Effector memory CD4-positive, alpha-beta T cell (primary cell): Measurements from ENCODE around the gene KATNIP.

ENCODE experiments used
- DNase-seq, 3 donors: peaks; one replicate each; pipeline ENCODE4 v3.0.0-alpha.2; 2020
- H3K27ac ChIP-seq: 2 replicates; pipeline ENCODE4 v1.7.0; 2013; ENCODE audit warnings: mild to moderate bottlenecking, low read length, moderate library complexity; ENCODE audit not compliant: insufficient read depth, poor library complexity, severe bottlenecking
- H3K27me3 ChIP-seq: replicated peaks from 2 replicates; pipeline ENCODE4 v1.7.0; 2013; ENCODE audit warnings: mild to moderate bottlenecking, low read length; ENCODE audit not compliant: insufficient read depth, control insufficient read depth, poor library complexity, severe bottlenecking
- H3K36me3 ChIP-seq: 2 replicates; pipeline ENCODE4 v1.7.0; 2013; ENCODE audit warnings: mild to moderate bottlenecking, low read length, moderate library complexity; ENCODE audit not compliant: control insufficient read depth, insufficient read depth
- H3K4me1 ChIP-seq: 2 replicates; pipeline ENCODE4 v1.7.0; 2013; ENCODE audit warnings: low read length, mild to moderate bottlenecking; ENCODE audit not compliant: control insufficient read depth, insufficient read depth, poor library complexity, severe bottlenecking
- H3K4me3 ChIP-seq: 2 replicates; pipeline ENCODE4 v1.7.0; 2013; ENCODE audit warnings: low read length, low read depth, mild to moderate bottlenecking; ENCODE audit not compliant: insufficient read depth, poor library complexity, severe bottlenecking
- H3K9me3 ChIP-seq: 2 replicates; pipeline ENCODE4 v1.7.0; 2013; ENCODE audit warnings: mild to moderate bottlenecking, low read length, moderate library complexity; ENCODE audit not compliant: control insufficient read depth

The KATNIP gene

DNA sequence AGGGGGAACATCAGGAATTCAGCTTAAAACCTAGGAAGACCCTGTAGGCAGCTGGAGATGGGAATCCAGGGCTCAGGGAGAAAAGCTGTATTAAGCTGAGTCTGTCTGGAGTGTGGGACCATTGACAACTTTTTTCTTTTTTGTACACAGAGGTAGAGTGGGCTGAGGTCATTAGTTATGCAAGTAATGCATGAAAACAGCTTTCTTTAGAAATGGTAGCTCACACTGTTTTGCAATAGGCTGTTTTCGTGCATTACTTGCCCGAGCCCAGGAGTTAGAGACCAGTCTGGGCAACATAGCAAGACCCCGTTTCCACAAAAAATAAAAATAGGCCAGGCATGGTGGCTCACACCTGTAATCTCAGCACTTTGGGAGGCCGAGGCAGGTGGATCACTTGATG lies 46.5 kb downstream of the KATNIP start:
- Histone ChIP-seq H3K4me3 (no peak overlapping the region), H3K9me3 (no peaks in the 10 kb centered on the region), H3K36me3 (no peaks in the 10 kb centered on the region), H3K4me1 (no peaks in the 10 kb centered on the region), H3K27ac (no peak overlapping the region), H3K27me3 (no peaks in the 10 kb centered on the region)
- no peak for DNase-seq

DNA sequence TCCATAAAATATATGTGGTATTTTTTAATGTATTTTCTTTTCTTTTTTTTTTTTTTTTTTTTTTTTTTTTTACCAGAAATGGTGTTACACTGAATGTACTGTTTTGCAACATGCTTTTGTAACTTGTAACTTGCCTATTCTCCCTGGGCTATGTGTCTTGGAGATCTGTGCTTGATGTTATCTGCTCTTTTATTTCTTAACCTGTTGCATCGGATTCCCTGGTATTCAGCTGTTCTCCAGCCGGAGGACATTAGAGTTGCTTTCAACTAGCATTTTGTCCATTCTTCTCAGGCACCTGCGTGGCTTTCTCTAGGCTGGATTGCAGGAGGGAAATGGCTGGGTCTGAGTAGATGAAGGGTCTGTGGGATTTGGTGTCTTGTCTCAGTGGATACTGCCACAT lies 47.4 kb downstream of the KATNIP start:
- Histone ChIP-seq H3K4me1 (no peaks in the 10 kb centered on the region), H3K36me3 (no peaks in the 10 kb centered on the region), H3K4me3 (no peak overlapping the region), H3K27ac (no peak overlapping the region), H3K27me3 (no peaks in the 10 kb centered on the region), H3K9me3 (no peaks in the 10 kb centered on the region)
- no peak for DNase-seq

DNA sequence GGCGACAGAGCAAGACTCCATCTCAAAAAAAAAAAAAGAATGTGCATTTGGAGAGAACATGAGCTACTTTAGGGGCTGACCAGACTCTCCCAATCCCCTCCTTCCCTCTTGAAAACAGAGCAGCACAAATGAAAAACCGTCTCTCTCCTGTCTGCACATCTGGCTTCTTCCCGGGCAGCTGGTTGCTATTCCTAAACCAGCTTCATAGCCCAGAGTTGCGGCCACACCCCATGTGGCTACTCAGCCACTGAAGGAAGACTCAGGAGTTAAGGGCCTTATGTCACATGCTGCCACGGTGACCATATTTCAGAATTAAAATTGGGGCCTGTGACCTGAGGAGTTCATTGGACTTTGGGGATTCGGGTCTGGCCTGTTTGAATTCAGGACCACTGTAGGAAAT lies 48.3 kb downstream of the KATNIP start:
- no peaks in the 10 kb centered on the region for H3K4me1 ChIP-seq
- DNase-seq: no peak
- no peak overlapping the region for H3K27ac ChIP-seq
- H3K36me3 ChIP-seq: no peaks in the 10 kb centered on the region
- no peaks in the 10 kb centered on the region for H3K27me3 ChIP-seq
- H3K9me3 ChIP-seq: no peaks in the 10 kb centered on the region
- H3K4me3 ChIP-seq: no peak overlapping the region

DNA sequence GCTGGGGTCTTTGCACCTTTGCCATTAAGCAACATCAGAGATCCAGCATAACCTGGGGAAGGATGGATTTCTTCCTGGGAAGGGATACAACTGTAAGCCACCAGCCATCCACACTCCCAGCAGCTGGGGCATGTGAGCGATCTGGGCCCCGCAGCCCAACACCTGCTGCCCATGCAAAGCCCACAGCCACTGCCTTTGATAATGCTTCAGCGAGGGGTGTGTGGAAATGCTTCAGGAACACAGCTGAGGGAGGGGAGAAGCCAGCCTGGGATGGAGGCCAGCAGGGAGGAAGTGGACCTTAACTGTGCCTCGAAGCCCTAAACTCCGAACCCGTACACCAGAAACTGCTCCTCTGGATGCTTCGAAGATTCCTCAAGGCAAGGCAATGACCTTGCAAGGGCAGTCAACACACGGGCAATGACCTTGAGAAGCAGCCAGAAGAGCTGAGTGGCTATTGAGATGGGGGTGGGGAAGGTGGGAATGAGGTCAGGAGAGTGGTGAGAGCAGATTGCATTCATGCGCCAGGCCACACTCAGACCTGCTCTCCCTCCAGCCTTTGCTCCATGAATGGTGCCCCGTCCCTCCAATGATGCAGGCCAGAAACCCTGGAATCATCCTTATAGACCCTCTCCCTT lies 49.1 kb downstream of the KATNIP start:
- Histone ChIP-seq H3K4me3 (no peak overlapping the region), H3K9me3 (no peaks in the 10 kb centered on the region), H3K27ac (no peak overlapping the region), H3K4me1 (no peaks in the 10 kb centered on the region), H3K36me3 (no peaks in the 10 kb centered on the region), H3K27me3 (no peaks in the 10 kb centered on the region)
- no peak for DNase-seq

DNA sequence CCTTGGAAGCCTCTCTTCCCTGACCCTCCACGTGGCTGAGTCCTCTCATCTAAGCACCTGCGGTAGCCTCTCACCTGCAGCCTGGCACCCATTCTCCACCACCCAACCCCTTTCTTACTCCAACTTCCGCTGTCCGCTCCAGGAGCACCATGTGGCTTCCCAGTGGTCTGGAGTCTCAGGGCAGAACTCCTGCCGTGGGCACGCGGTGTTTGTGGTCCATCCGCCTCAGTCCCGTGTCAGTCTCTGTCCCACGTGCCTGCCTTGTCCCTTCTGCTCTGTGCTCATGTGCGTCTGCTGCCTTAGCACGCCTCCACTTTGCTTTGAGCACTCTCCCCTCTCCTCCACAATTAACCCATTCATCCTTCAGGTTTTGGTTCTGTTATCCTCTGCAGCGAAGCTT lies 49.7 kb downstream of the KATNIP start:
- DNase-seq: no peak
- Histone ChIP-seq H3K27me3 (no peaks in the 10 kb centered on the region), H3K4me3 (no peak overlapping the region), H3K9me3 (no peaks in the 10 kb centered on the region), H3K27ac (no peak overlapping the region), H3K36me3 (no peaks in the 10 kb centered on the region), H3K4me1 (no peaks in the 10 kb centered on the region)
